ENCODE data around the gene GNLY.

GNLY gene

GRCh38 chr2:85732467-85733120, 38.4 kb downstream of the GNLY start:
- H3K9ac ChIP-seq (ENCODE audit: low read depth in 1 of 2, low read length in 2 of 2): no peak overlapping the region
- H3K9me3 ChIP-seq (ENCODE audit: control insufficient read depth in 2 of 2, low read length in 2 of 2): no peaks in the 10 kb centered on the region
- H3K27ac ChIP-seq (ENCODE audit: low read depth in 2 of 2, low read length in 2 of 2): no peak overlapping the region
- no peak overlapping the region for H3K4me3 ChIP-seq (ENCODE audit: low read length in 2 of 2)
- H3K36me3 ChIP-seq (ENCODE audit: control insufficient read depth in 2 of 2, insufficient read depth in 2 of 2, low read length in 2 of 2): no peaks in the 10 kb centered on the region
- peaks cover 2 to 4% of the 10 kb centered on the region in 2 donors for H3K4me1 ChIP-seq (ENCODE audit: control insufficient read depth in 2 of 2, insufficient read depth in 2 of 2, low read length in 2 of 2)
- H3K27me3 ChIP-seq (ENCODE audit: control insufficient read depth in 2 of 2, insufficient read depth in 2 of 2, low read length in 2 of 2): peaks cover 0 to 1% of the 10 kb centered on the region in 2 donors

DNA sequence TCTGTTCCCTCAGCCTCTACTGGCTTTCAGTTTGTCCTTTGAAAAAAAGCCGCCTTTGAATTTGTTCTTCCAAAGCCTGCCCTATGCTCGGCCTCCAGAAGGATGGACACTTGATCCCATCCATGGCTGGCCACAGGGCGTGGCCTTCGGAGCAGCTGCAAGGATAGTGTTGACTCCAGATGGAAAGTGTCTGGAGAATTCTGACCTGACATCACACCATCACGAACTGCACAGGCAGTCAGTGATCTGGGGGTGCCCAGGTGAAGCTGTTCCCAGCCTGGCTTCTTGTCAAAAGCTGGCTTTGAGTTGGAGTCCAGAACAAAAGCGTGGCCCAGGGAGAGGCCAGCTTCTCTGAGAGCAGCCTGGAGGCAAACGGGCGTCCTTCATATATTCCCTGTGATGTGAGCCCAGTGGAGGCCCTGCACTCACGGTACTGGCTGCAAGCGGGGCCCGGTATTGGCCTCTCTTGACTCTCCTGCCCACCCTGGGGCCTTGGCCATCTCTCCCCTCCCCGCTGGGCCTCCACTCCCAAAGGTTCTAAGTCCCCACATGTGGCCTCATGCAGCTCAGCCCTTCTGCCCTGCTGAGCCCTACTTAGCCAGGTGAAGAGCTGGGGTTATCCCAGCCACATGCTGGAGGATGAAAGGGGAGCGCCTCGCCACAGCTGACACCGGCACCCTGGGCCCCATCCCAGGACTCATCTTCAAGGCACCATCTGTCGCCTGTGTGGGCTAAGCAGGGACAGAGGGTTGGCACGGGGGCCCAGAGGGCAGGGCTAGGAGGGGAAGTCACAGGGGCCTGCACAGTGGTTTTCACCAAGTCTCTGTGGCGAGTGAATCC, 39.2 kb downstream of the GNLY start:
- Histone ChIP-seq H3K36me3 (ENCODE audit: control insufficient read depth in 2 of 2, insufficient read depth in 2 of 2, low read length in 2 of 2) (no peaks in the 10 kb centered on the region), H3K27ac (ENCODE audit: low read depth in 2 of 2, low read length in 2 of 2) (no peak overlapping the region), H3K4me1 (ENCODE audit: control insufficient read depth in 2 of 2, insufficient read depth in 2 of 2, low read length in 2 of 2) (peaks cover 2 to 4% of the 10 kb centered on the region in 2 donors), H3K9ac (ENCODE audit: low read depth in 1 of 2, low read length in 2 of 2) (no peak overlapping the region), H3K27me3 (ENCODE audit: control insufficient read depth in 2 of 2, insufficient read depth in 2 of 2, low read length in 2 of 2) (peaks cover 0 to 1% of the 10 kb centered on the region in 2 donors), H3K9me3 (ENCODE audit: control insufficient read depth in 2 of 2, low read length in 2 of 2) (no peaks in the 10 kb centered on the region), H3K4me3 (ENCODE audit: low read length in 2 of 2) (no peak overlapping the region)

DNA sequence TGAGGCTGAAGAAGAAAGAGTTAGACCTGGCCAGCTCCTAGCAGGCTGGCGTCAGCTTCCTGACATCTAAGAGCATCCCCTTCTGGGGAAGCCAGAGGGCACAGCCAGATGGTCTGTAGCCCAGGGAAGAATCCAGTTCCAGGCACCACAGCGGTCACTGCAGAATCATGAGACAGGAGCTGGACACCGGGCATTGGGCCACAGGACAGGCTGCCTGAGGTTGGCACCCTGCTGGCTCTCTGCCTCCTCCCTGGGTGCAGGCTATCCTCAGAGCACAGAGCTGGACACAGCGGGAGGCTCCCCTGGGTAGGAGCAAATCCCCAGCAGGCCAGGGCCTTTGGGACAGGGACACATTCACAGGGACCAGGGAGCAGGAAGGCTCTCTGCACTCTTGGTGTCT, 39.9 kb downstream of the GNLY start:
- H3K9ac ChIP-seq (ENCODE audit: low read depth in 1 of 2, low read length in 2 of 2): no peak overlapping the region
- H3K4me1 ChIP-seq (ENCODE audit: control insufficient read depth in 2 of 2, insufficient read depth in 2 of 2, low read length in 2 of 2): peaks cover 0 to 4% of the 10 kb centered on the region in 2 donors
- no peaks in the 10 kb centered on the region for H3K27me3 ChIP-seq (ENCODE audit: control insufficient read depth in 2 of 2, insufficient read depth in 2 of 2, low read length in 2 of 2)
- no peaks in the 10 kb centered on the region for H3K9me3 ChIP-seq (ENCODE audit: control insufficient read depth in 2 of 2, low read length in 2 of 2)
- no peak overlapping the region for H3K27ac ChIP-seq (ENCODE audit: low read depth in 2 of 2, low read length in 2 of 2)
- H3K4me3 ChIP-seq (ENCODE audit: low read length in 2 of 2): no peak overlapping the region
- H3K36me3 ChIP-seq (ENCODE audit: control insufficient read depth in 2 of 2, insufficient read depth in 2 of 2, low read length in 2 of 2): no peaks in the 10 kb centered on the region

- no peak overlapping the region for H3K9ac ChIP-seq (ENCODE audit: low read depth in 1 of 2, low read length in 2 of 2)
Measured at GRCh38 chr2:85734942-85735608, 40.9 kb downstream of the GNLY start.

GRCh38 chr2:85735691-85736090, 41.5 kb downstream of the GNLY start:
- Histone ChIP-seq H3K27me3 (ENCODE audit: control insufficient read depth in 2 of 2, insufficient read depth in 2 of 2, low read length in 2 of 2) (no peaks in the 10 kb centered on the region), H3K27ac (ENCODE audit: low read depth in 2 of 2, low read length in 2 of 2) (no peak overlapping the region), H3K9me3 (ENCODE audit: control insufficient read depth in 2 of 2, low read length in 2 of 2) (no peaks in the 10 kb centered on the region)

More at GRCh38 chr2:85734942-85735608, 40.9 kb downstream of the GNLY start:
- no peaks in the 10 kb centered on the region for H3K27me3 ChIP-seq (ENCODE audit: control insufficient read depth in 2 of 2, insufficient read depth in 2 of 2, low read length in 2 of 2)
- peaks cover 0 to 4% of the 10 kb centered on the region in 2 donors for H3K4me1 ChIP-seq (ENCODE audit: control insufficient read depth in 2 of 2, insufficient read depth in 2 of 2, low read length in 2 of 2)
- H3K36me3 ChIP-seq (ENCODE audit: control insufficient read depth in 2 of 2, insufficient read depth in 2 of 2, low read length in 2 of 2): no peaks in the 10 kb centered on the region
- no peaks in the 10 kb centered on the region for H3K9me3 ChIP-seq (ENCODE audit: control insufficient read depth in 2 of 2, low read length in 2 of 2)
- H3K4me3 ChIP-seq (ENCODE audit: low read length in 2 of 2): no peak overlapping the region
- no peak overlapping the region for H3K27ac ChIP-seq (ENCODE audit: low read depth in 2 of 2, low read length in 2 of 2)

GRCh38 chr2:85736456-85737355, 42.5 kb downstream of the GNLY start:
- H3K4me1 ChIP-seq (ENCODE audit: control insufficient read depth in 2 of 2, insufficient read depth in 2 of 2, low read length in 2 of 2): peaks cover 7 to 12% of the 10 kb centered on the region in 2 donors
- no peaks in the 10 kb centered on the region for H3K36me3 ChIP-seq (ENCODE audit: control insufficient read depth in 2 of 2, insufficient read depth in 2 of 2, low read length in 2 of 2)
- H3K27me3 ChIP-seq (ENCODE audit: control insufficient read depth in 2 of 2, insufficient read depth in 2 of 2, low read length in 2 of 2): no peaks in the 10 kb centered on the region
- H3K9ac ChIP-seq (ENCODE audit: low read depth in 1 of 2, low read length in 2 of 2): no peak overlapping the region
- no peak overlapping the region for H3K27ac ChIP-seq (ENCODE audit: low read depth in 2 of 2, low read length in 2 of 2)
- no peak overlapping the region for H3K4me3 ChIP-seq (ENCODE audit: low read length in 2 of 2)
- H3K9me3 ChIP-seq (ENCODE audit: control insufficient read depth in 2 of 2, low read length in 2 of 2): no peaks in the 10 kb centered on the region

More at GRCh38 chr2:85735691-85736090, 41.5 kb downstream of the GNLY start:
- H3K4me3 ChIP-seq (ENCODE audit: low read length in 2 of 2): no peak overlapping the region
- H3K4me1 ChIP-seq (ENCODE audit: control insufficient read depth in 2 of 2, insufficient read depth in 2 of 2, low read length in 2 of 2): peaks cover 0 to 4% of the 10 kb centered on the region in 2 donors
- H3K36me3 ChIP-seq (ENCODE audit: control insufficient read depth in 2 of 2, insufficient read depth in 2 of 2, low read length in 2 of 2): no peaks in the 10 kb centered on the region
- no peak overlapping the region for H3K9ac ChIP-seq (ENCODE audit: low read depth in 1 of 2, low read length in 2 of 2)

DNA sequence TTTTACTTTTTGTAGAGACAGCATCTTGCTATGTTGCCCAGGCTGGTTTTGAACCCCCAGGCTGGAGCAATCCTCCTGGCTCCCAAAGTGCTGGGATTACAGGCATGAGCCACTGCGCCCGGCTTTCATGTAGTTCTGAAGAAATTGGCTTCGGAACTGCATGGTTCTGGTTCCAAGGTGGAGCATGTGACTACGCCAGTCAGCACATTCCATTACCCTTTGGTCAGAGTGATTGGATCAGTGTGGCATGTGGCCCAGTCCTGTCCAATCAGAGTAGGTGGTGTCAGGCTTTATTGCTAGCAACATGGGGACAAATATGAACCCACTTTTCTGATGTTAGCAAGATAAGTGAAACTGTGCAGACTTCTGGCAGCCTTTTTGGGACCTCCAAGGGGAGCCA, 43.3 kb downstream of the GNLY start:
- Histone ChIP-seq H3K9ac (ENCODE audit: low read depth in 1 of 2, low read length in 2 of 2) (no peak overlapping the region), H3K9me3 (ENCODE audit: control insufficient read depth in 2 of 2, low read length in 2 of 2) (no peaks in the 10 kb centered on the region), H3K4me3 (ENCODE audit: low read length in 2 of 2) (no peak overlapping the region), H3K27ac (ENCODE audit: low read depth in 2 of 2, low read length in 2 of 2) (peak overlapping the region in 1 of 2 donors; percentile 58), H3K4me1 (ENCODE audit: control insufficient read depth in 2 of 2, insufficient read depth in 2 of 2, low read length in 2 of 2) (peaks cover 14 to 20% of the 10 kb centered on the region in 2 donors), H3K36me3 (ENCODE audit: control insufficient read depth in 2 of 2, insufficient read depth in 2 of 2, low read length in 2 of 2) (no peaks in the 10 kb centered on the region), H3K27me3 (ENCODE audit: control insufficient read depth in 2 of 2, insufficient read depth in 2 of 2, low read length in 2 of 2) (no peaks in the 10 kb centered on the region)

- H3K27me3 ChIP-seq (ENCODE audit: control insufficient read depth in 2 of 2, insufficient read depth in 2 of 2, low read length in 2 of 2): no peaks in the 10 kb centered on the region
- peak overlapping the region in 1 of 2 donors; percentile 58 for H3K27ac ChIP-seq (ENCODE audit: low read depth in 2 of 2, low read length in 2 of 2)
- no peaks in the 10 kb centered on the region for H3K36me3 ChIP-seq (ENCODE audit: control insufficient read depth in 2 of 2, insufficient read depth in 2 of 2, low read length in 2 of 2)
- no peak overlapping the region for H3K4me3 ChIP-seq (ENCODE audit: low read length in 2 of 2)
- H3K4me1 ChIP-seq (ENCODE audit: control insufficient read depth in 2 of 2, insufficient read depth in 2 of 2, low read length in 2 of 2): peaks cover 19 to 24% of the 10 kb centered on the region in 2 donors
- no peaks in the 10 kb centered on the region for H3K9me3 ChIP-seq (ENCODE audit: control insufficient read depth in 2 of 2, low read length in 2 of 2)
- no peak overlapping the region for H3K9ac ChIP-seq (ENCODE audit: low read depth in 1 of 2, low read length in 2 of 2)
Measured at GRCh38 chr2:85737961-85738360, 43.8 kb downstream of the GNLY start.

- H3K9ac ChIP-seq (ENCODE audit: low read depth in 1 of 2, low read length in 2 of 2): no peak overlapping the region
- H3K4me3 ChIP-seq (ENCODE audit: low read length in 2 of 2): no peak overlapping the region
- H3K9me3 ChIP-seq (ENCODE audit: control insufficient read depth in 2 of 2, low read length in 2 of 2): no peaks in the 10 kb centered on the region
- H3K36me3 ChIP-seq (ENCODE audit: control insufficient read depth in 2 of 2, insufficient read depth in 2 of 2, low read length in 2 of 2): no peaks in the 10 kb centered on the region
- H3K4me1 ChIP-seq (ENCODE audit: control insufficient read depth in 2 of 2, insufficient read depth in 2 of 2, low read length in 2 of 2): peaks cover 29 to 38% of the 10 kb centered on the region in 2 donors
- no peaks in the 10 kb centered on the region for H3K27me3 ChIP-seq (ENCODE audit: control insufficient read depth in 2 of 2, insufficient read depth in 2 of 2, low read length in 2 of 2)
- H3K27ac ChIP-seq (ENCODE audit: low read depth in 2 of 2, low read length in 2 of 2): no peak overlapping the region
Measured at GRCh38 chr2:85740193-85740592, 46.0 kb downstream of the GNLY start.

All from mucosa of rectum (tissue), 2 donors.